H9 (cell line): ENCODE results near the gene HPSE. TPM values are rescaled to one million over a fixed set of nuclear protein-coding genes. Genes with fewer than 3 reads are reported as not detected.

ENCODE experiments used
- DNase-seq: peaks from one replicate; pipeline ENCODE4 v3.0.0-alpha.2; 2017
- H2AFZ ChIP-seq: one replicate; pipeline ENCODE4 v1.6.1; 2013; ENCODE audit warnings: mild to moderate bottlenecking, low read length, control low read depth, moderate library complexity
- H2AK5ac ChIP-seq: 2 replicates; pipeline ENCODE4 v1.6.1; 2013; ENCODE audit warnings: low read length, control low read depth, mixed read lengths; ENCODE audit not compliant: insufficient read length
- H2BK120ac ChIP-seq: one replicate; pipeline ENCODE4 v1.6.1; 2013; ENCODE audit warnings: low read depth, mild to moderate bottlenecking, low read length, control low read depth, inconsistent platforms; ENCODE audit not compliant: poor library complexity, severe bottlenecking
- H2BK12ac ChIP-seq: 2 replicates; pipeline ENCODE4 v1.6.1; 2013; ENCODE audit warnings: low read length, control low read depth, mixed read lengths, low read depth; ENCODE audit not compliant: insufficient read length
- H2BK15ac ChIP-seq: 2 replicates; pipeline ENCODE4 v1.6.1; 2013; ENCODE audit warnings: low read depth, low read length, control low read depth
- H2BK20ac ChIP-seq: one replicate; pipeline ENCODE4 v1.6.1; 2013; ENCODE audit warnings: low read depth, mild to moderate bottlenecking, low read length, control low read depth, inconsistent platforms; ENCODE audit not compliant: poor library complexity, severe bottlenecking
- H2BK5ac ChIP-seq: 2 replicates; pipeline ENCODE4 v1.6.1; 2013; ENCODE audit warnings: low read length, control low read depth, mixed read lengths; ENCODE audit not compliant: insufficient read length
- H3K14ac ChIP-seq: 2 replicates; pipeline ENCODE4 v1.6.1; 2013; ENCODE audit warnings: low read length, control low read depth; ENCODE audit not compliant: insufficient read depth
- H3K18ac ChIP-seq: 2 replicates; pipeline ENCODE4 v1.6.1; 2013; ENCODE audit warnings: low read depth, mild to moderate bottlenecking, mixed read lengths, low read length, control low read depth; ENCODE audit not compliant: insufficient read length
- H3K23ac ChIP-seq: 2 replicates; pipeline ENCODE4 v1.6.1; 2013; ENCODE audit warnings: low read length, control low read depth, mixed read lengths, low read depth; ENCODE audit not compliant: insufficient read length
- H3K23me2 ChIP-seq: 2 replicates; pipeline ENCODE4 v1.6.1; 2013; ENCODE audit warnings: low read depth, mild to moderate bottlenecking, mixed read lengths, low read length, control low read depth; ENCODE audit not compliant: insufficient read length, poor library complexity, severe bottlenecking
- H3K27ac ChIP-seq: 2 replicates; pipeline ENCODE4 v1.5.1; 2013; ENCODE audit warnings: low read length, control low read depth, mixed read lengths, low read depth; ENCODE audit not compliant: insufficient read length
- H3K27me3 ChIP-seq: 2 replicates; pipeline ENCODE4 v1.6.1; 2013; ENCODE audit warnings: low read length, control low read depth, inconsistent platforms; ENCODE audit not compliant: insufficient read depth
- H3K4ac ChIP-seq: 2 replicates; pipeline ENCODE4 v1.6.1; 2013; ENCODE audit warnings: low read depth, mild to moderate bottlenecking, control low read depth, inconsistent platforms, low read length, moderate library complexity
- H3K4me1 ChIP-seq: 2 replicates; pipeline ENCODE4 v1.6.1; 2013; ENCODE audit warnings: low read length, control low read depth, inconsistent platforms; ENCODE audit not compliant: insufficient read depth
- H3K4me2 ChIP-seq: 2 replicates; pipeline ENCODE4 v1.6.1; 2013; ENCODE audit warnings: low read length, control low read depth, mixed read lengths; ENCODE audit not compliant: insufficient read length, insufficient read depth
- H3K56ac ChIP-seq: 2 replicates; pipeline ENCODE4 v1.6.1; 2013; ENCODE audit warnings: low read depth, mild to moderate bottlenecking, mixed read lengths, low read length, control low read depth; ENCODE audit not compliant: insufficient read length
- H3K79me1 ChIP-seq: 2 replicates; pipeline ENCODE4 v1.6.1; 2013; ENCODE audit warnings: low read depth, mild to moderate bottlenecking, moderate library complexity, low read length, control low read depth, inconsistent platforms; ENCODE audit not compliant: insufficient read depth, poor library complexity, severe bottlenecking
- H3K79me2 ChIP-seq: 2 replicates; pipeline ENCODE4 v1.6.1; 2013; ENCODE audit warnings: low read length, control low read depth, inconsistent platforms; ENCODE audit not compliant: insufficient read depth
- H3K9ac ChIP-seq: 2 replicates; pipeline ENCODE4 v1.6.1; 2013; ENCODE audit warnings: low read length, control low read depth, mixed read lengths; ENCODE audit not compliant: insufficient read length; ENCODE audit errors: extremely low read depth
- H3K9me3 ChIP-seq: one replicate; pipeline ENCODE4 v1.6.1; 2013; ENCODE audit warnings: low read depth, low read length, inconsistent platforms; ENCODE audit not compliant: control insufficient read depth
- H3T11ph ChIP-seq: one replicate; pipeline ENCODE4 v1.6.1; 2013; ENCODE audit warnings: mild to moderate bottlenecking, low read length, control low read depth, inconsistent platforms
- H4K20me1 ChIP-seq: one replicate; pipeline ENCODE4 v1.6.1; 2013; ENCODE audit not compliant: control insufficient read depth, insufficient read length, insufficient read depth
- H4K5ac ChIP-seq: 2 replicates; pipeline ENCODE4 v1.6.1; 2013; ENCODE audit warnings: low read depth, mild to moderate bottlenecking, mixed read lengths, low read length, control low read depth; ENCODE audit not compliant: insufficient read length
- H4K8ac ChIP-seq: replicated peaks from 2 replicates; pipeline ENCODE4 v1.6.1; 2013; ENCODE audit warnings: low read length, control low read depth, mixed read lengths, low read depth; ENCODE audit not compliant: insufficient read length
- H4K91ac ChIP-seq: 2 replicates; pipeline ENCODE4 v1.6.1; 2013; ENCODE audit warnings: low read depth, mild to moderate bottlenecking, moderate library complexity, mixed read lengths, low read length, control low read depth; ENCODE audit not compliant: insufficient read length
- H3K27ac Mint-ChIP-seq, 3 experiments: 2 replicates in 2 of 3; 3 replicates in 1 of 3; pipeline ENCODE4 v1.8.0; 2020 to 2021; ENCODE audit warnings: mixed read lengths in 3 of 3, mild to moderate bottlenecking in 1 of 3, moderate library complexity in 1 of 3
- H3K27me3 Mint-ChIP-seq: 2 replicates; pipeline ENCODE4 v1.8.0; 2021; ENCODE audit warnings: low read depth, mild to moderate bottlenecking, moderate library complexity, mixed read lengths
- H3K36me3 Mint-ChIP-seq, 3 experiments: 2 replicates in 2 of 3; 3 replicates in 1 of 3; pipeline ENCODE4 v1.8.0; 2020 to 2021; ENCODE audit warnings: low read depth in 3 of 3, mixed read lengths in 3 of 3; ENCODE audit not compliant: insufficient read depth in 1 of 3
- H3K4me1 Mint-ChIP-seq, 2 experiments: 2 replicates each; pipeline ENCODE4 v1.8.0; 2020; ENCODE audit warnings: mixed read lengths in 2 of 2
- H3K4me3 Mint-ChIP-seq, 2 experiments: 2 replicates in 1 of 2; 3 replicates in 1 of 2; pipeline ENCODE4 v1.8.0; 2020 to 2021; ENCODE audit warnings: mild to moderate bottlenecking in 2 of 2, mixed read lengths in 2 of 2, moderate library complexity in 1 of 2
- H3K9me3 Mint-ChIP-seq, 2 experiments: 2 replicates in 1 of 2; 3 replicates in 1 of 2; pipeline ENCODE4 v1.8.0; 2020; ENCODE audit warnings: mild to moderate bottlenecking in 2 of 2, mixed read lengths in 2 of 2, moderate library complexity in 1 of 2
- WGBS: extraction: QIAGEN DNeasy Blood & Tissue Kit; methylation state at CpG from one replicate; pipeline ENCODE4 v1.1.7; 2013; ENCODE audit warnings: missing lambda C conversion rate, low lambda C conversion rate, mixed read lengths; ENCODE audit not compliant: insufficient read length; ENCODE audit errors: extremely low coverage; 5-methylcytosine and 5-hydroxymethylcytosine counted together
- total RNA-seq: library from RNA; stranded (reverse); gene quantifications from 2 replicates; pipeline ENCODE4 v1.2.1, GENCODE V29; 2021
- TF ChIP-seq, protein P1 (sequence below): fragments of 200-600 bp; sonication (generic); conservative IDR thresholded peaks from 3 replicates; pipeline ENCODE4 v1.8.0; 2021; ENCODE audit warnings: antibody characterized with exemption, mild to moderate bottlenecking

HPSE gene
- total RNA-seq, 1 experiment from 2014 or later: 2.0 TPM

DNA sequence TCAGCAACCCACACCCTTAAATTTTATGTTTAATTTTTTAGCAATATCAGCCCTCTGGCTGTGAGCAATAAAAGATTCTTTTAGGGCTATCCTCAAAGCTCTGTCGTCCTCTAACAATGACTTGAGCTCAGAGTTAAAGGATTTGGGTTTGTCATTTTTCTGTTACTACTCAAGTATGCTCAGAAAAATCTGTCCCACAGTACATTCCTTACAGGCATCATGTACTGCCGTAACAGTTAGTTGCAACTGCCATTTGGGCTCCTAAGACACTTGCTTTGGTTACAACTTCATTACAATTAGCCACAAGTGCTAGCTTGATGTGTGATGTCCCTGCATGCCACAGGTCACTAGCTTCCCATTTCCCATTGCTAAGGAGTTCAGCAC lies 83.2 kb downstream of the HPSE start:
- no peak overlapping the region for H3K4ac ChIP-seq
- WGBS: no CpG with 5 or more reads among the region's 2 CpGs

More for the DNA sequence above, 83.2 kb downstream of the HPSE start:
- Histone ChIP-seq H2AFZ (no peak overlapping the region), H3K27me3 (no peaks in the 10 kb centered on the region), H3K14ac (no peak overlapping the region), H3K18ac (no peak overlapping the region), H4K5ac (no peak overlapping the region), H3K56ac (no peak overlapping the region), H3K9me3 (no peaks in the 10 kb centered on the region), H4K91ac (no peak overlapping the region), H2BK12ac (no peak overlapping the region), H3K79me1 (no peaks in the 10 kb centered on the region), H3K27ac (no peak overlapping the region), H3K79me2 (no peaks in the 10 kb centered on the region), H2AK5ac (no peak overlapping the region), H3K4me1 (no peaks in the 10 kb centered on the region; the same call in 1 of the 2 replicates), H3K23ac (no peak overlapping the region), H3K23me2 (no peaks in the 10 kb centered on the region), H2BK15ac (no peak overlapping the region), H2BK5ac (no peak overlapping the region), H2BK20ac (no peak overlapping the region), H4K20me1 (no peaks in the 10 kb centered on the region), H3K9ac (no peak overlapping the region), H3K4me2 (no peak overlapping the region), H4K8ac (no peak overlapping the region), H3T11ph (no peak overlapping the region), H2BK120ac (no peak overlapping the region)
- Mint-ChIP-seq H3K27ac (no peak overlapping the region), H3K4me1 (peaks cover 9 to 10% of the 10 kb centered on the region in 2 experiments), H3K9me3 (no peaks in the 10 kb centered on the region), H3K4me3 (no peak overlapping the region), H3K36me3 (no peaks in the 10 kb centered on the region), H3K27me3 (no peaks in the 10 kb centered on the region)
- TF ChIP-seq, protein P1, sequence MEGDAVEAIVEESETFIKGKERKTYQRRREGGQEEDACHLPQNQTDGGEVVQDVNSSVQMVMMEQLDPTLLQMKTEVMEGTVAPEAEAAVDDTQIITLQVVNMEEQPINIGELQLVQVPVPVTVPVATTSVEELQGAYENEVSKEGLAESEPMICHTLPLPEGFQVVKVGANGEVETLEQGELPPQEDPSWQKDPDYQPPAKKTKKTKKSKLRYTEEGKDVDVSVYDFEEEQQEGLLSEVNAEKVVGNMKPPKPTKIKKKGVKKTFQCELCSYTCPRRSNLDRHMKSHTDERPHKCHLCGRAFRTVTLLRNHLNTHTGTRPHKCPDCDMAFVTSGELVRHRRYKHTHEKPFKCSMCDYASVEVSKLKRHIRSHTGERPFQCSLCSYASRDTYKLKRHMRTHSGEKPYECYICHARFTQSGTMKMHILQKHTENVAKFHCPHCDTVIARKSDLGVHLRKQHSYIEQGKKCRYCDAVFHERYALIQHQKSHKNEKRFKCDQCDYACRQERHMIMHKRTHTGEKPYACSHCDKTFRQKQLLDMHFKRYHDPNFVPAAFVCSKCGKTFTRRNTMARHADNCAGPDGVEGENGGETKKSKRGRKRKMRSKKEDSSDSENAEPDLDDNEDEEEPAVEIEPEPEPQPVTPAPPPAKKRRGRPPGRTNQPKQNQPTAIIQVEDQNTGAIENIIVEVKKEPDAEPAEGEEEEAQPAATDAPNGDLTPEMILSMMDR: no peak
- no peak for DNase-seq
